ENCODE results near the gene ASPSCR1. TPM values are rescaled to one million over a fixed set of nuclear protein-coding genes. Genes with fewer than 3 reads are reported as not detected.

The ASPSCR1 gene
- total and polyA plus RNA-seq, 2 of the 8 experiments (the other 6 are each of a cell fraction or from before 2014, with no cell fraction given) = 33.3 to 43.7 TPM

DNA sequence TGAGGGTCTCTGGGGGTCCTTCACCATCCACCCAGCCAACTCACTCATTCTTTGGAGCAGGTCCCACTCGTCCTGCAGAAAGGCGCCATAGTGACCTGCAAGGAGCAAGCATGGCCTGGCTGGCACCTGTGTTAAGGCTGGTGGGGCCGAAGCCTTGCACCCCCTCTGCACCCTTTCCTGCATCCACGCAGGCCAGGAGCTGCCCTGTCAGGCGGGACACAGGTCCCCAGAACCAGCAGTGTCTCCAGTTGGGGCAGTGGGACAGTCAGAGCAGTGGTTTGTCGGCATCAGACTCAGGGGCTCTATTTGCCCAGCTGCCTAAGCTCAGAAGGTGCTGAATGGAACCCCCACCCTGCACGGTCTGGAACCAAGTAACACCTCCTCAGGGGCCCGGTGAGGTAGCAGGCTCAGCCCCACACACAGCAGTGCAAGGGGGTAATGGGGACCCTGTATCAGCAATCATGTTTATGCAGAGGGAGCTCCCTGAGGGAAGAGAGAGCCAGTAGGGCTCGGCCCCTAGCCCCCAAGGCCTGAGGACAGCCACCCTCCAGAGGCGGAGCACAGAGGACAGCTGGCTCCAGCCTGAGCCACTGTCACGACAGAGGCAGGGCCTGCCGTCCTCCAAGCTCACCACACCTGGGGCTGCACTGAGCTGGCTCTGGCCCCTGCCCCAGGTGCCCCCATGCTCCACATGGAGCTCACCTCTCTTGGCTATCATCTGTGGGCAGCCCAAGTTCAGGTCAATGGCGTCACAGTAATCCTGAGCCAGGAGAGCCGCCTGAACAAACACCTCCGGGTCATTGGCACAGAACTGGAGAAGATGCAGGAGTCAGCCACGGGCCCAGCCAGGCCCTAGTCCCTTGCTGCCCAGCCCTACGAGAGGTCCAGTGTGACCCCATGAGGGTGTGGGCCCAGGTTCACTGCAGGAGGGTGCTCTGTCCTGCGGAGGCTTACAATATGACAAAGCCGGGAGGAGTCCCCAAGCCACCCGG, 86.3 kb downstream of the ASPSCR1 start (continued):
- TF ChIP-seq, protein P1, sequence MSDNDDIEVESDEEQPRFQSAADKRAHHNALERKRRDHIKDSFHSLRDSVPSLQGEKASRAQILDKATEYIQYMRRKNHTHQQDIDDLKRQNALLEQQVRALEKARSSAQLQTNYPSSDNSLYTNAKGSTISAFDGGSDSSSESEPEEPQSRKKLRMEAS (IDR thresholded peaks at IDR 0.05) = no peak
- TF ChIP-seq TCF12 (IDR thresholded peaks at IDR 0.05; ENCODE audit: low read depth, low read length) (no peak), HDAC6 (IDR thresholded peaks at IDR 0.05; ENCODE audit: low read depth, low read length) (no peak), CBX8 (IDR thresholded peaks at IDR 0.05; ENCODE audit: borderline replicate concordance, low read depth, low read length) (no peak), POU5F1 (IDR thresholded peaks at IDR 0.05; ENCODE audit: low read depth, low read length) (no peak), KDM5A (IDR thresholded peaks at IDR 0.05; ENCODE audit: low read length) (no peak), FOSL1 (IDR thresholded peaks at IDR 0.05; ENCODE audit: insufficient read depth, low read depth, low read length) (no peak), CBX5 (IDR thresholded peaks at IDR 0.05; ENCODE audit: low read depth, low read length) (no peak)
- TF ChIP-seq, protein P2, sequence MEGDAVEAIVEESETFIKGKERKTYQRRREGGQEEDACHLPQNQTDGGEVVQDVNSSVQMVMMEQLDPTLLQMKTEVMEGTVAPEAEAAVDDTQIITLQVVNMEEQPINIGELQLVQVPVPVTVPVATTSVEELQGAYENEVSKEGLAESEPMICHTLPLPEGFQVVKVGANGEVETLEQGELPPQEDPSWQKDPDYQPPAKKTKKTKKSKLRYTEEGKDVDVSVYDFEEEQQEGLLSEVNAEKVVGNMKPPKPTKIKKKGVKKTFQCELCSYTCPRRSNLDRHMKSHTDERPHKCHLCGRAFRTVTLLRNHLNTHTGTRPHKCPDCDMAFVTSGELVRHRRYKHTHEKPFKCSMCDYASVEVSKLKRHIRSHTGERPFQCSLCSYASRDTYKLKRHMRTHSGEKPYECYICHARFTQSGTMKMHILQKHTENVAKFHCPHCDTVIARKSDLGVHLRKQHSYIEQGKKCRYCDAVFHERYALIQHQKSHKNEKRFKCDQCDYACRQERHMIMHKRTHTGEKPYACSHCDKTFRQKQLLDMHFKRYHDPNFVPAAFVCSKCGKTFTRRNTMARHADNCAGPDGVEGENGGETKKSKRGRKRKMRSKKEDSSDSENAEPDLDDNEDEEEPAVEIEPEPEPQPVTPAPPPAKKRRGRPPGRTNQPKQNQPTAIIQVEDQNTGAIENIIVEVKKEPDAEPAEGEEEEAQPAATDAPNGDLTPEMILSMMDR (IDR thresholded peaks at IDR 0.05; ENCODE audit: control extremely low read depth in 1 of 3, insufficient read depth in 1 of 3, low read depth in 1 of 3, low read length in 3 of 3) = no peak
